Renal cortex interstitium (tissue), 11 donors: ENCODE data around the gene KRT2. TPM values are rescaled to one million over a fixed set of nuclear protein-coding genes. Genes with fewer than 3 reads are reported as not detected.
A peak's percentile ranks its signal among the peaks of the same experiment; 100 is the strongest.
"Not testable (repeated sequence)": the region's sequence is repeated elsewhere in the genome, so short reads cannot be mapped to it uniquely, and the experiment has no call there.

ENCODE experiments used
- DNase-seq, 11 donors: peaks; one replicate each; pipeline ENCODE4 v3.0.0-alpha.2; 2013; ENCODE audit warnings: low read depth in 9 of 11, low spot score in 4 of 11; ENCODE audit errors: extremely low read depth in 1 of 11
- polyA plus RNA-seq, 3 donors: library from polyadenylated mRNA; unstranded; fragments of 120-200 nt; gene quantifications; one replicate each; pipeline ENCODE4 v1.2.1, GENCODE V29; 2013; ENCODE audit not compliant: insufficient read length in 3 of 3

KRT2 gene
- polyA plus RNA-seq, 3 donors = not detected

DNA sequence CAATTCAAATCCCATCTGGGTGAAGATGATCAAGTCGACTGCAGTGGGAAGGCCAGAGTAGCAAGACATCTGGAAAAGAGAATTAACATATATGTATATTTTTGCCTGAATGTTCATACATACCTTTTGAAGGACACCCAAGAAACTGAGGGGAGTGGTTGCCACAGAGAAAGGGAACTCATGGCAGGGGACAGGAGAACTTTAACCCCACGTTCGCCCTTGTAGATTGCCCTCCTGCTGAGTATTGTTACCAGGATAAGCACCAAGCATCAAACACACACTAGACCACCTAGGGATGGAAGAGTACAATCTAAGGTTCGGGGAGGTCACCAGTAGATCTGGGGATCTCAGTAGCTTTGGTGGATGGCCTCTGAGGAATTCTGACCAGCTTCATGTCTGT is 18.5 kb upstream of the KRT2 start:
- no peak for DNase-seq

DNA sequence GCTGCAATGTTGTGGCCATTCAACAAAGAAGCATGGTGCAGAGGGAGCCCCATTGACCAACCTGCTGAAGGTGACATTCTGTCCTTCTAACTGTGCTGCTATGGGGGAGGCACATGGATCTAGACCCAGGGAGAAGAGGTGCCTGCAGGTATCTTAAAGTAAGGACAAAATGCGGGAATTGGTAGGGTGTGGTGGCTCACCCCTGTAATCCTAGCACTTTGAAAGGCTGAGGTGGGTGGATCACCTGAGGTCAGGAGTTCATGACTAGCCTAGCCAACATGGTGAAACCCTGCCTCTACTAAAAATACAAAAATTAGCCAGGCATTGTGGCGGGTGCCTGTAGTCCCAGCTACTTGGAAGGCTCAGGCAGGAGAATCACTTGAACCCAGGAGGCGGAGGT is 17.9 kb upstream of the KRT2 start:
- not testable (repeated sequence) for DNase-seq

DNA sequence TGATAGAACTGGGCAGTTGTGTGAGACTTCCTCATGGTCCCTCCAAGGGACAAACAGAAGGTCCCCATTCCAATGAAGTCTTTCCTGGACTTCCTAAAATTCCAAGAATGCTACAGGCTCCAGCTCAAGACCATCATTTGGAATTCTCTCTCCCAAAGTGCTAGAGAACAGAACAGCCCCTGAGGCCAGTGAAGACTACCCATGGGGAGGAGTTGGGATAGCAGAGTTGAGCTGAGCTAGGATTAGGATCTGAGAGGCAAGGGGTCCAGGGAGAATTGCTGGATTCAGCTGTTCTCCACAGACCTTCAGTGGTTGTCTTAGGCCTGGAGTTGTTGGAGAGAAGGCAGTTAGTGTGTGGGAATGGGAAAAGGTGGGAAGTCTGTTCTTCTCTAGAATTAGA is 17.4 kb upstream of the KRT2 start:
- no peak for DNase-seq

DNA sequence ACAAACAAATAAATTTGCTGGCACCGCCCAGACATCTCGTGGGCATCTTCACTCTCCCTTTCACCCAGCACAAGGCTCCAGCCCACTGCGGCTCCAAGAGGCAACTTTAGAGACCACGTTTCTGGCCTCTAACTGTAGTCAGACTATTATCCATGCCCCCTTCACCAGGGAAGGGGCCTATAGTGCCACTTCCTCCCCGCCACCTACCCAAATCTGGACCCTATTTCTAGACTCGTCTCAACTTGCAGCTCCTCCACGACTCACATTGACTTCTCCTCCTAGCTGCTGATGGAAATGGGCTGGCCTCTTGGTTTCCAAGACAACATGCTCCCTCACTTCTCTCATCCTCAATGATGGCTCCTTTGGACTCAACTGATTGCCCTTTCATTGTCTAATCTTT is 15.9 kb upstream of the KRT2 start:
- DNase-seq = no peak

DNA sequence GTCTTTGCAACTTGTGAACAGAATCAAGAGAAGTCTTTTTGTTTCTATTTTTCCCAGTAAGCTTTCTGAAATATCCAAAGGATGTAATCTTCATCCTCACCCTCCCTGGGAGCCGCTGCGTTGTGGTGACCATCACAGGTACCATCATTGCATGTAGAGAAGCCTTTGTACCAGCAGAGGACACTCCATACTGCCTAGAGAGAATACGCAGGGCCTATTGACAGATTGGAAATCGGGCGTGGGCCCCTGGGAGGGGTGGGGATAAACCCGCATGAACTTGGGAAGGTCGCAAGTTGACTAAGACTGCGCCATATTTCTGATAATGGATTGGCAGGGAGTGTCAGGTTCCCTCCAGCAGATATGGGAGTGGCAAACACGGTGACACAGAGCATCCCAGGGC is 15.5 kb upstream of the KRT2 start:
- DNase-seq = no peak

DNA sequence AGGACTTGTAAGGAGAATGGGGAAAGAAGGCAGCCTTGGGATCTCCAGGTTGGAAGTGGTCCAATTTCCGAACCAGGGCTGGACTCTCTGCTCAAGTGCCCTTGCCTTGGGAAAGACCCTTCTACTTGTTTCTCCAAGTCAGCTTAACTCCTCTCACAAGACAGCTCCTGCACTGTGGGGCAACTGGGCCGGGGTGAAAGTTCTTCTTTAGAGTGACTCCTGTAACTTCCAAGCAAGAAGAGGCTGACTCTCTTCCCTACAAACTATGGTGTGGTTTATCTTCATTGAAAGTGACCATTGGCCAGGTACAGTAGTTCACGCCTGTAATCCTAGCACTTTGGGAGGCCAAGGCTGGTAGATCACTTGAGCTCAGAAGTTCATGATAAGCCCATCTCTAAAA is 14.5 kb upstream of the KRT2 start:
- no peak for DNase-seq

DNA sequence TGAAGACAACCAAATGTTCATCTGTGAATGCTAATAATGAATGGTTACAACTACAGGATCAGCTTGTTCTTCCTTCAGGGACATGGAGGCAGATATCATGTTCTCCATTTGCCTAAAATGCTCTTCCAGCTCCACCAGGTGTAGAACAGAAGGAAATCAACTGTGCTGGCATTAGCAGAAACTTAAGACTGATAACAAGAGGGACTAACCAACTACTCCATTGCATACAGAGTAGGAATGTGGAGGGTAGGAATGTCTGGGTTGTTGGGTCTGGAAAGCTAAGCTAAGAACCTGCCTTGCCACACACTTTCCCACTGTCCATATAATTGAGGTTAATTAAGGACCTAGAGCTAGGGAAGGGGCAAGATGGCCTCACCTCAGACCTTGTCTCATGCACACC is 11.4 kb upstream of the KRT2 start:
- DNase-seq = no peak

DNA sequence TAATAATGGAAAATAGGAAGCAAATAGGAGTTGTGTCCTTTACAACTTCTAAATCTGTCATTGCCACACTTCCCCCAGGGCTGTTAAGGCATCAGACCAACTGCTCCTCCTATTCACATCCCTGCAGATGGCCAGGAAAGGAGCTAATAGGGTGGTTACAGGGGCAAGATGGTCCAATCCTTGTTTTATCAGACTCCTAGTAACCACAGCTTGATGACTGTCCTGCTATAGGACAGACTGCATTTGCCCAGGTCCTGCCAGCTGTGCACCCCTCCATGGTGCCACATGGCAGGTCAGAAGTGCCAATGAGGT is 10.9 kb upstream of the KRT2 start:
- DNase-seq = no peak

DNA sequence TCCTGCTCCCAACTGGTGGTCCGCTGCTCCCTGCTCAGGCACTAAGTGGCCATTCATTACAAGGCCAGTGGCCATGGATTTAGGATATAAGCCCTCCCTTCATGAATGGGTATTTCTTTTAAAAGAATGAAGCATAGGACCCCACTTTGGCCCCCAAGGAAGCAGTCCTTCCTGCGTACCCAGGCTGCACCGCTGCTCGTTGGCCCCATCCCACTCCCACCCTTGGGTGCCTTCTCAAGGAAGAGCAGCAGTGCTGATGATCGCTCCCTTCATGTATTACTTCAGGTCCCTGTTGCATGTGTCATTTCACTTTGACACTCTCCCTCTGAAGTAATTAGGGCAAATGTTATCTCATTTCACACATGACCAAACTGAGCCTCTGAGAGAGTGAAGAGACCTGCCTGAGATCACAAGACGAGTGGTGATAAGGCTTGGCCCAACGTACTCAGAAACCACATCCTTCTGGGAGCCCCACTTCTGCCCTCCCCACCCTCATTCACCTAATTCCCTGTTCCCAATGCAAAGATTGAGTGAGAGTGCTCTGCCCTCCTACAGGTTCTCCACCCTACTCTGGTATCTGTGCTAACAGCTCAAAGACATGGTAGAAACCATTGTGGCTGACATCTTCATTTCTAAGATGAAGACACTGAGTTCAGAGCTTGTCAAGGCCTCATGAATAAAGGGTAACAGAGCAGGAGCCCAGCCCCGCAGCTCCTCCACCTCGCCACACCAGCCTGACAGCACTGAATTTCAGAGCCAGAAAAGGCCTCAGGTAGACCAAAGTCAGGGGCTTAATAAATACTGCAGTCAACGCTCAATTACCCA is 10.3 kb upstream of the KRT2 start:
- no peak for DNase-seq

DNA sequence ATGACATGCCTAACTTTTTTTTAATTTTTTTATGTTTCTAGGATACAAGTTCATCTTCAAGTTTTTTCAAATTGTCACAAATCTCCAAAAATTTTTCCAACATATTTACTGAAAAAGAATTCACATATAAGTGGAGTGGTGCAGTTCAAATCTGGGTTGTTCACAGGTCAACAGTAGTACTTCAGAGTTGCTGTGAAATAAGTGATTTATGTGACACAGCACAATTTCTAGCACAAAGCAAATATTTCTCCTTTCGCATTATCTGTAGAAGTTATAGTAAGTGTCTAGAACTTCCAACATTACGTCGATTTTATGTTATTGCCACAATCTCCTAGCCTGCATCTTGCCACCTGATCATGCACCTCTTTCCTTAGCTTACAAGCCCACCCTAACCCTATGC is 9.7 kb upstream of the KRT2 start:
- no peak for DNase-seq

DNA sequence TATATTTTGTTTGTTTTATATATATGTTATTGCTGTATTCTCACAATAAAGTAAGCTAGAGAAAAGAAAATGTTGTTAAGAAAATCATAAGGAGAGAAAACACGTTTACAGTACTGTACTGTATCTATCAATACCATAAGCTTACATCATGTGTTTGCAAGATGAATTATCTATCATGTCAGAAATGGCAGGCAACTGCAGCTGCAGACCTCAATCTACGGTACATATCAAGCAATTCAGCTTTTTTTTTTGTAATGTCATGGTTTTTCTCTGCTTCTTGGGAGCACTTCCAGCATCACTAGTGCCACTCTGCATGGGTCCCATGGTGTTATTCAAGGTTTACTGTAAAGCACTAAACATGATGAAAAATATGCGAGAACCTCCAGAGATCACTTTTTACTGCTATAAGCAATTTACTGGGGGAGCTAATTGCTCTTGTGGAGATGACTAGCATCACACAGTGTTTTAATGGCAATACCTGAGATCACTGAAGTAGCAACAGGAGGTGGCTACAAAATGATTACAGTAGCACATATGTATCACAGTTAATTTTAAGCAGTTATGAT is 9.0 kb upstream of the KRT2 start:
- DNase-seq = no peak

DNA sequence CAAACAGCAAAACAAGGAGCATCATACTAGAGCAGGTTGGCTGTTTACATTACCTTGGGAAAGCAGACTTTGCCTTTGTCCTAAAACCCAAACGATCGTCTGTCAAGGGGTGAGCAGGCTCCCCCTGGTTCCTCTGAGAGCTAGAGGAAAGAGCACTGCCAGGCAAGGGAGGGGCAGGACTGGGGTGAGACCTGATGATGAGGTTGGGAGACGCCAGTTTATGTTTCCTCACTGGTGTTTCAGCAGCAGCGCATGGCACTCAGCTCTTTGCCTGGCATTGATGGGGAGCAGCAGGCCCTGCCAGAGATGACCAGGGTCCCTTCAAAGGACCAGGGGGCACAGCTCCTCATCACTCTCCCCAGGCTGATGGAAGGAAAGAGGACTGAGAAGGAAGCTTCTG is 7.9 kb upstream of the KRT2 start:
- DNase-seq = no peak

DNA sequence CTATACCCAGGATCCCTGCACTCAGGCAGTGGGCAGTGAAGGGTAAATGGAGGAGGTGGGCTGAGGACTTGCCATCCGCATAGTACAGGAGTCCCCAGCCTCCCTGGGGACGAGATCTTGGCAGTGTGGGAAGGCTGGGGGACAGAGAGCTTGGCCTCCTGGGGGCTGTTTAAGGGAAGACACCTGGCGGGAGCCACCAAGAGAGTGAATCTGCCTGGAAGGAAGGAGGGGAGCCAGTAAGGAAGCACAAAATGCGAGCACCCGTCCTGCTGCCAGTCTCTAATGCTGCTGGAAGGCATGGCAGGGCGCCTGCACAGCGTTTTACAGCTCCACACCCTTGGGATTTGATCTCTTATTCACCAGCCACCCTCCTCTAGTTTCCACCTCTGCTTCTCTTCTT is 7.4 kb upstream of the KRT2 start:
- no peak for DNase-seq

DNA sequence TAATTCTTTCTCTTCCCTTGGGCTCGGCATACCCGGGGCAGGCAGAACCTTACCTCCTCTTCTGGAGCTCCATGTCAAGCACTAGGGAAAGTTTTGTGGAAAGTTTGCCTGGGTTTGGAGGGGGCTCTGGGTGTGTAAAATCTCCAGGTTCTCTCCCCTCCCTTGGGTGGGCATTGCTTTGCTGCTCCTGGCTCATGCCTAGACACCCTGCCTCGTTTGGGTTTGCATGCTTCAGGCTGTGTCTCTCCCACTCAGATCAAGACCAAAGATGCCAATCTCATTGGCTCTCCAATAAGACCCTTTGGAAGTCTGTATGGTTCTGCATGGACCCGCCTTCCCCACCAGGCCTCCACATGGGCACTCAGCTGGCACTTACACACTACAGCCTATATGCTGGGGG is 6.2 kb upstream of the KRT2 start:
- no peak for DNase-seq

DNA sequence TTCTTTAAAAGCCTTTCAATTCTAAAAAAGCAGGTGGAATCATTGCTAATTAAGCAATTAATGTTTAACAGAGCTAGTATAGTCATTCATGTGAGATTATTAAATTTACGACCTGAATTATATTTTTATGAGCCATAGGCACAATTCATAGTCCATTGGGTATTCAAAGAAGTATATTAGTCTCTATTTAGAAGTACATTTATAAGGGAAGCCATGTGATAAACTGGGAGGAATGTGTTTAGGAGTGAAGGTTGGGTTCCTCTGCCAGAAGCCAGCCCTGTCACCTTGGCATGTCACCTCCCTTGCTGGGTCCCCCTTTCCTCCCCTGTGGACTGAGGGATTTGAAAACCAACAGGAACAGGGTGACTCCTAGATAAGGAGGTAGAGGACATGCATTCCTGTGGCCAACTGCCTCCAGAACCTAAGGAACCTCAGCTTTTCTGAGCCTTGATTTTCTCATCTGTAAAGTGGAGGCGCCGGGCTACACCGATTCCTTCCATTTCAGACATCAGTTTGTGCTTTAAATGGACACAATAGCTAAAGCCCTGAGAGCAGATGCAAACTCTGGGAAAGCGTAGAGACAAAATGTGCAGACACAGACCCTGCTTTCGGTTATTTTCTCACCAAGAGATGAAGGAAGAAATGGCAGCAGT is 5.4 kb upstream of the KRT2 start:
- no peak for DNase-seq

DNA sequence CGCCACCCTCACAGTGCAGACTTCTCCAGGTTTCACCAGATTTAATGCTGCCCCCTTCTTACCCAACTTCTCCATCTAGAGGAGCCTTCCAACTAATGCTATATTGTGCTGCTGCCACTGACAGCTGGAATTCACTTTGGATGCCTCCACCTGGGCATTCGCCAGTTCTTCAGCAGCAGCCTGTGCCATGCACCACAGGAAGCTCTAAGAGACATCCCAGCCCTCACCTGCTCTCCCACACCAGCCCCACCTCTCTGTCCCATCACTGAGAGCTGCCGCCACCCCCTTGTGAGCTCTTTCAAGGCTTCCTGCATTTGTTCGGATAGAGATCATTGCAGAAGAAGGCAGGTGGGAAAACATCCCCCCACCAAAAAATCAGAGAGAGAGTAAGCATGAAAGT is 4.6 kb upstream of the KRT2 start:
- DNase-seq = no peak

DNA sequence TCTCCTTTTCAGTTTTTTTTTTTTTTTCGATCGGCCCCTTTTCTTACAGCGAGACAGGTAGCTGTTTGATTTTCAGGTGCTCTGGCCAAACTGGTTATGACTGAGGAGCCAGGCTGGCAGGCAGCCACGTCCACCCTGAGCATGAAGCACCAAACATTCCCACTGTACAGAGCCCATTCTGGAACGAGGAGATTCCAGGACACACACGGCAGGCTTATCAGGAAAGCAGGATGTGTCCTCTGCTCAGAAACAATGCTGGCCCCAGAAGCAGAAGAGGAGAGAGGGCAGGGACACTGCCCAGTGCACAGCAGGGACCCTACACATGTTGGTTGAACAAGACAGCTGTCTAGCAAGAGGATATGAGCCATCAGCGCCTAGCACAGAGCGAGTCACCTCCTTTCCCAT is 3.7 kb upstream of the KRT2 start:
- no peak for DNase-seq

DNA sequence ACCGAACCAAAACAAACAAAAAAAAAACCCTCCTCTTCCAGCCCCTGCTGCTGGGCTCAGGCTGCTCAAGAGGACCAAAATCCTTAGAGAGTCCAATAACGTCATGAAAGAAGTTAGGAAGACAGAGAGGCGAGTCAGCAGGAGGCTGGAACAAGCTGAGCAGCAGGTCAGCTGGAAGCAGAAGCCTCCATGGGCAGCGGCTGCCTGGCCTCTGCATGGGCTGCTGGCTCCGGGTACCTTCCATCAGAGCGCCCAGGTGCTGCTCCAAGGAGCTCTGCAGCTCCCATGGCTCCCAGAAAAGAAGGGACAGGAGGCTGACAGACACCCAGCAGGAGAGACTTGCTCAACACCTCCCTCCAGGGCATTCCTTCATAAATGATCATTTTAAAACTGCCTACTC is 3.2 kb upstream of the KRT2 start:
- no peak for DNase-seq

DNA sequence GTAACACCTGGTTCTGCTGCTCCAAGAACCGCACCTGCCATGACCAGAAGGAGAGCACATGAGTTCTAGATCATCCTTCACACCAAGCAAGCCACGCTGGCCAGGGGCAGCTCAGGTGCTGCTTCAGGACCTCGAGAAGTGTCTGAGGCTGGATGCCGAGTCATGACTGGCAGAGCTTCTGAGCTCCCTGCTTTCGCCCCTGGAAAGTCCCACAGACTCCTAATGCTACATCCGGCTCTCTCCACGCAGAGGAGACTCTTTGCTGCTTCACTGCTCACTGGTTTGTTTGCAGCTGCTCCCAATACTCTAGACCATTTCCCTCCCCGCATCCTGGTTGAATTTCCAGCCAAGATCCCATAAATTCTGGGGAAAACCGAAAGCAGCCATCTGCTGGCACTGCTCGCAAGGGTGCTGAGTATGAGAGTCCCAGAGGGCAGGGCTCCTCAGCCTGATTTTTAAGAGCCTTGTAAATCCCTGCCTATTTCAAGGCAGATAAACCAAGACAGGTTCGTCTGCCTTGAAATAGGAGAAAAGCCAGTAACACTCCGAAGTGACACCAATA is 1.4 kb downstream of the KRT2 start:
- peak in 9 of 11 donors; percentile 5 to 39 (median 21) for DNase-seq

DNA sequence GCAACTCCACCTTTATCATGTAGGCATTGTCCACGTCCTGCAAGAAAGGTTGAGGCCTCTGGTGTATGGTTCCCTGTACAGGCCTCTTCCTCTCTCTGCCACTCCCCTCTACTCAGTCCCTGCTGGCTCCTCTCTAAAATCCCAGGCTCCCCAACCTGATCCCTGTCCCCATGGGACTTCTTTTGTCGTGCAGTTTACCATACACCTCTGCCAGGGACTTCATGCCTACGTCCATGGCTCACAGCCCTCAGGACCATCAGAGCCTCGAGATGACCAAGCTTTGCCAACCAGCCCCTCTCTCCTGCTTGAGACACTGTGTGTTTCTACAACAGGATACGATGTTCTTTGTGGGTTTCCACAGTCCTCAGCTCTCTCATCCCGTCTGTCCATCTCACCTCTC is 2.9 kb downstream of the KRT2 start:
- DNase-seq = no peak
